ENCODE results near the gene C7orf57.

- no peak for TF ChIP-seq POLR2AphosphoS5 (IDR thresholded peaks at IDR 0.05; ENCODE audit: low read depth, low read length)
- no peak for TF ChIP-seq POLR2A (IDR thresholded peaks at IDR 0.05; ENCODE audit: low read depth, low read length)
Observed at GRCh38 chr7:48067475-48067874, 32.1 kb downstream of the C7orf57 start.

Data from GM12891 (cell line).